HTR-8/SVneo (cell line): ENCODE results near the gene COX5B.
"Not testable (repeated sequence)": the region's sequence is repeated elsewhere in the genome, so short reads cannot be mapped to it uniquely, and the experiment has no call there.

Experiments used
- DNase-seq: peaks from one replicate; pipeline ENCODE4 v3.0.0; 2011; ENCODE audit warnings: low spot score, mixed read lengths; ENCODE audit not compliant: insufficient read length
- FAIRE-seq: peaks from 2 replicates; lab custom pipeline; 2011; peaks lifted over from hg19 to GRCh38; lab: Jason Lieb, UNC

Gene COX5B, protein sequence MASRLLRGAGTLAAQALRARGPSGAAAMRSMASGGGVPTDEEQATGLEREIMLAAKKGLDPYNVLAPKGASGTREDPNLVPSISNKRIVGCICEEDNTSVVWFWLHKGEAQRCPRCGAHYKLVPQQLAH

DNA sequence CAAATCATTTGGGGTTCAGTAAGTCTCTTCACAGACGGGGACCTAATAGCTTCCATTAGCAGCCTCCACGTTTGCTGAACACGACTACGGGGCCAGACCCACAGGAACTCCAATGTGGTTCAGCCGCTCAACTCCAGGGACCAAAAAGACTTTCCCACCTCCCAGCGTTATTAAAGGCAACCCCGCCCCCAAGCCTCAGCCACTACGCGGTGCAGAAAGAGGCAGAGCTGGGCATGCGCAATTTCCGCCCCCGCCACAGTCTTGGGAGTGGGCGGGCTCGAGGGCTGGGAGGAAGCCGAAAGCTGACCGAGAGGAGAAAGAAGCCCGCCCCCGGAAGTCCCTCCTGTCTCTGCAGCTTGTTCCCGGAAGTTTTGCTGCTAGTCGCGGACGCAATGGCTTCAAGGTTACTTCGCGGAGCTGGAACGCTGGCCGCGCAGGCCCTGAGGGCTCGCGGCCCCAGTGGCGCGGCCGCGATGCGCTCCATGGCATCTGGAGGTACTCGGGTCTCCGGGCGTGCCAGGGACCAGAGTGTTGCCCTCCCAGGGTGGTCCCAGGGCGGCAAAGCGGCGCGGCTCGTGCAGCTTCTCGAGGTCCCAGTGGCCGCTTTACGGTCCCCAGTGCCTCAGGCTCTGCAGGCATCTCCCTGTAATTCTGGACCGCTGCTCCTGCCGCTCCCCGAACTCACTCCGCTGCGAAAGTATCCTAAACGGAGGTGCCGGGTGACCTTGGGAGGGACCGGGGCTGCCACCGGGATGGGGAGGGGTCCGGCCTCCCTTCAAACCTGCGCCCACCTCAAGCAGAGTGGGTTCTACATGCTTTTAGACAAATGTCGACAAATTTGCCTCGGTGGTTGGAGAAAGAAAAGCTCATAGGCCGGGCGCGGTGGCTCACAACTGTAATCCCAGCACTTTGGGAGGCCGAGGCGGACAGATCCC is at the start of gene COX5B:
TSS of gene COX5B (plus strand) at position 368 of the 935 bp plus-strand sequence. CDS start at position 393, 25 bp downstream.
- FAIRE-seq (peak; percentile 91), DNase-seq (peak; percentile 100)

DNA sequence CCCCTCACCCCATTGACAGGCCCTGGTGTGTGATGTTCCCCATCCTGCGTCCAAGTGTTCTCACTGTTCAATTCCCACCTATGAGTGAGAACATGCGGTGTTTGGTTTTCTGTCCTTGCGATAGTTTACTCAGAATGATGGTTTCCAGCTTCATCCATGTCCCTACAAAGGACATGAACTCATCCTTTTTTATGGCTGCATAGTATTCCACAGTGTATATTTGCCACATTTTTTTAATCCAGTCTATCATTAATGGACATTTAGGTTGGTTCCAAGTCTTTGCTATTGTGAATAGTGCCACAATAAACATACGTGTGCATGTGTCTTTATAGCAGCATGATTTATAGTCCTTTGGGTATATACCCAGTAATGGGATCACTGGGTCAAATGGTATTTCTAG is 49.7 kb upstream of the COX5B start:
- not testable (repeated sequence) for FAIRE-seq, DNase-seq

DNA sequence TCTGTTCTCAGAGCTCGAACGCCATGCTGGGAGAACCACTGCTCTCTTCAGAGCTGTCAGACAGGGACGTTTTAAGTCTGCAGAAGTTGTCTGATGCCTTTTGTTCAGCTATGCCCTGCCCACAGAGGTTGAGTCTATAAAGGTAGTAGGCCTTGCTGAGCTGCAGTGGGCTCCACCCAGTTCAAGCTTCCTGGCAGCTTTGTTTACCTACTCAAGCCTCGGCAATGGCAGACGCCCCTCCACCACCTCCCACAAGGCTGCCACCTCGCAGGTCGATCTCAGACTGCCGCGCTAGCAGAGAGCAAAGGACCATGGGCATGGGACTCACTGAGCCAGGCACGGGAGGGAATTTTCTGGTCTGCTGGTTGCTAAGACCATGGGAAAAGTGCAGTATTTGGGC is 44.3 kb upstream of the COX5B start:
- not testable (repeated sequence) for FAIRE-seq

DNA sequence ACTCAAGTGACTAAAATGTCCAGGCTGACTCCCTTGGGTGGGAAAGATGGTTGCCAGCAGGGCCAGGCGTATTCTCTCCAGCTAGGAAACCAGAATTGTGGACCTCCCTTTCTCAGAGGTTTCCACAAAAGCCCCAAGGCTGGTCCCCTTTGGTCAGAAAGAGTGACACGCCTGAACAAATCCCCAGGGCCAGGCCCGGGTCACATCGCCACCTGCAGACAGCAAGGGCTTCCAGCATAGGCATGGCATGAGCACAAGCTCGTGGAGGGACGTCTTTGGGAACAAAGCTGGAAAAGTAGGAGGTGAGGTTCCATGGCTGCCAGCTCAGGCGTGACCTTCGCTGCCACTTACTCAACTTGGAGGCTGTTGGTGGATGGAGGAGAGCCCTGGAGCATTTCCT is 40.8 kb upstream of the COX5B start:
- not testable (repeated sequence) for FAIRE-seq, DNase-seq

More for the DNA sequence above, 44.3 kb upstream of the COX5B start:
- not testable (repeated sequence) for DNase-seq

DNA sequence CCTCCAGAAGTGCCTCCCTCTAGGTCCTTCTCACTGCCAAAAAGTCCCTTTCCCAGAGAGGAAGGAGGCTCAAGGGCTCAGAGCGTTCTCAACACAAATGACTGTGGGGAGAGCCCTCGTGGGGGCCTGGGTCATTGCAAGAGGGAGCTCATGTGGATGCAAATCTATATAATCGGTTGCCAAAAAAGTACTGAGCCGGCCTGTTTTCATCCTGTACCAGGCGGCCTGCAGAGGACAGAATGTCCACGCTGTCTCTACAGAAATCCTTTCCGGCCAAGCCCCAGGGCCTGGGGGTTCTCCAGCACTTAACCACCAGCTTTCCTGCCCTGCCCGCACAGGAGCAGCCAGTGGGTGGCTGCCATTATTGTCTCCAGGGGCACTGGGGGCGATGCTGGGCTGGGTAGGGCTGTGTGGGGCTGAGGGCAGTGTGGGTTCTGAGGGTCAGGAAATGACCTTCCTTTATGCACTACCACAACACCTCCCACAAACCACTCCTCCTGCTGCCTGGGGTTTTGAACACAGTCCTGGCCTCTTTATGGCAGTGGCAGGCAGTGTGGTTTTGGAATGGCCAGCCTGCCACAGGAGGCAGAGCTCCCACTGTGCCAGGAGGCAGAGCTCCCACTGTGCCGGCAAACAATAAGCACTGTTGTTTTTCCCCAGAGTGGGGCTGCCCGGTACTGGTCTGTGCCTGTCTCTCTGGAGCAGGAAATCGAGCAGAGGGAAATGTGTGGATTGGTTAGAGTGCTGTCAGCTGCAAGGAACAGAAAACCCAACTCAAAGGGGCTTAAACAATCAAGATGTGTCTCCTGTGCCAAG is 40.1 kb upstream of the COX5B start:
- DNase-seq, FAIRE-seq: not testable (repeated sequence)

DNA sequence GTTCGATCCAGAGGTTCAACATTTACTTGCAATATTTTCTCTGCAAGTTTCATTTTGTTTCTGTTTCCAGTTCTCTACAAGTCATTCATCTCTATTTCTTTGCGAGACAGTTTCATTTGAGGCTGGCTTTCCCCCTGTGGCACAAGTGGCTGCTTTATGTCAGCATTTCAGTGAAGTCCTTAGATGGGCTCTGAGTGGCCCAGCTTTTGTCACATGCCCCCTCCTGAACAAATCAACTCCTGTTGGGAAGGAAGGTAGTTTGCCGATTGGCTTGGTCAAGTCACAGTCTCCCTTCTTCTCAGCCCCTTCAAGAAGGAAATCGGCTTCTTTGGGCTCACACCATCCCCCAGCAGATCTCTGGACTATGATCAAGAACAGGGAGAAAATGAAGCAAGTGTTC is 37.1 kb upstream of the COX5B start:
- not testable (repeated sequence) for FAIRE-seq, DNase-seq

DNA sequence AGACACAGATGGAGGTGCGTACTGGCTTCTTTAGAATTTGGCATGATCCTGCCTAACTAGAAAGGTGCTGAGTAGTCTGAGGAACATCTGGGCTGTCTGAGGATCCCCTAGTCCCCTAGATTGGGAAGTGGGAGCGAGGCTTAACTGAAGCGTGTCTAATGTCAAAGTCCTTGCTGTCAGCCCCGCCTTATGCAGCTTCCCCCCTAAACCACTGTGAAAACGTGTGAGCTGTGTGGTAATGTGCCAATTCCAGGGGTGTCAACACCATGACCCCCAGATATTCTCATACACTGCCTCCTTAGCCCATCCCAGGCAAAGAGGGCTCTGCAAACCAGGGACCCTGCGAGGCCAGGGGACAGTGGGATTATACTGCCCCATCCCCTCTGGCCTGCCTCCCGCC is 34.0 kb upstream of the COX5B start:
- not testable (repeated sequence) for FAIRE-seq

DNA sequence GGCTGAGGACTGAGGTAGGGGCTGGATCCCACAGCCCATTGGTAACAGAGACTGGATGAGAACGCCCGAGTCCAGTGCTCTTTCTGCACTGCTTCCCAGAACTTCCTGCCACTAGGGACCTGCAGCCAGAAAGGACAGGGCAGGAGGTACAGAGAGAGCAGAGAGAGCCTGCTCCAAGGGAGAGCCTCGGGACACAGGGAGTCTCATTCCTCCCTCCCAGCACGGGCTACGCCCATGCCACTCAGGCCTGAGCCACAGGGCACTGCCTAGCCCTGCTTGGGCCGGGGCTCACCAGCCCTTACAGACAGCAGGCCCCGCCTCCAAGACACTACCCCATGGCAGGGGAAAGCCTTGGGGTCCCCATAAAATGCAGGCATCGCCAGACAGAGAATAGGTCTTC is 30.1 kb upstream of the COX5B start:
- FAIRE-seq, DNase-seq: not testable (repeated sequence)

More for the DNA sequence above, 34.0 kb upstream of the COX5B start:
- DNase-seq: not testable (repeated sequence)

DNA sequence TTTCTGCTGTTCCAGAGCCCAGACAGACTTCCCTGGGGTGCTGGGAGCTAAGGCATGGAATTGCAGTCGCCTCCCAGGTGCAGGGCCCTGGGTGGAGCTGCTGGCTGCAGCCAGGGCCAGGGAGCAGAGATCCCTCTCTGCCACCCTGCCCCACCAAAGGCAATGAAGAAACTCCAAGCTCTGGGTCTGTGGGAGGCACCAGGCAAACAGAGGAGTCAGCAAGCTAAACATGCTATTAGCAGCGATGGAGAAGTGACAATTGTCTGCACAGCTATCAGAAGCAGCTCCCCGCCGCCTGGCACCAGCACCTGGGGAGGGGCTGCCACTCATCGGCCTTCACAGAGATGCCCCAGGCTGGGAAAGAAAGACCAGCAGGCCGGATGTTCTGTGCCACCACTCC is 28.0 kb upstream of the COX5B start:
- FAIRE-seq (no peak), DNase-seq (no peak)

DNA sequence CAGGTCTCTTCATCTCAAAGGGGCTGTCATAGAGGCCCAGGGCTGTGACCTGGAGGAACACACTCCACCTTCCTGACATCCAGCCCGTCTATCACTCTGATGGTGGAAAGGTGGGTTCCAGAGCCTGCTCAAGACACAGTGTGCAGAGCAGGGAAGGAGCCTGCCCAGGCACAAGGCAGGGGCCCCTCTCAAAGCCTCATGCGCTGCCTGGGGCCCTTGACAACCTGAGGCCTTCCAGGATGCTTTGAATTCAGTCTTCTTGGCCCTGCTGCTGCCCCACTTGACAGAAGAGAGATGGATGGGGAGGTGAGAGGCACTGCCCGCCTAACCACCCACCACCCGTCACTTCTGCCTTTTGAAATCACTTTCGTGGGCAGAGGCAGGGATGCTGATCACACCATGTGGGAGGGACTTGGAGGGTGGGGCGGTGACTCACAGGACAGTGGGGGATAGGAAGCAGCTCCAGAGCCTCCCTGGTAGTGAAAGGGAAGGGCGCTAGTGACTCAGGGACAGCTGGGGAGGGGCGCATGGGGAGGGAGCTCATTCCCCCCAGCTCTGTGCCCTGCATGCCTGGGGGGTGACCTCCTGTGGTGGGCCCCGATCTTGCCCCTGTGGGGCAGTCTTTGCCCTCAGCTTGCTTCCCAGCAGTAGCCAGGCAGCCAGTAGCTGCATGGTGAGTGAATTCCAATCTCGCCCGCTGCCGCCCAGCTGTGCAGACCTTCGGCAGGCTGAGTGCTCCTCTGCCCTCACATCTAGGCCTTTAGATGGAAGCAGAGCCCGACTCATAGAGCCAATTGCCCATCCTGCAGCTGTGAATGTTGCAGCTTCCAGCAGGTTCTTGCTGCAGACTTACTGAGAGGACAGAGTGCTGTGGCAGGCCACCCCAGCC is 26.7 kb upstream of the COX5B start:
- FAIRE-seq: peak; percentile 86

DNA sequence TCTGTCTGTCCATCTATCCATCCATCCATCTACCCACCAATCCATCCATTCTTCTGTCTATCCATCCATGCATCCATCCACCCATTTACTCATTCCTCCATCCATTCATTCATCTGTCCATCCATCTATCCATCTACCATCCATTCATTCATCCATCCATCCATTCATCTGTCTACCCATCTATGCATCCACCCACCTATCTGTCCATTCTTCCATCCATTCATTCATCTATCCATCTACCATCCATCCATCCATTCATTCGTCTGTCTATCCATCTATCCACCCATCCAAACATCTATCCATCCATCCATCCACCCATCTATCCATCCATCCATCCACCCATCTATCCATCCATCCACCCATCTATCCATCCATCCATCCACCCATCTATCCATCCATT is 25.4 kb upstream of the COX5B start:
- not testable (repeated sequence) for DNase-seq, FAIRE-seq

More for the DNA sequence above, 26.7 kb upstream of the COX5B start:
- DNase-seq: not testable (repeated sequence)

DNA sequence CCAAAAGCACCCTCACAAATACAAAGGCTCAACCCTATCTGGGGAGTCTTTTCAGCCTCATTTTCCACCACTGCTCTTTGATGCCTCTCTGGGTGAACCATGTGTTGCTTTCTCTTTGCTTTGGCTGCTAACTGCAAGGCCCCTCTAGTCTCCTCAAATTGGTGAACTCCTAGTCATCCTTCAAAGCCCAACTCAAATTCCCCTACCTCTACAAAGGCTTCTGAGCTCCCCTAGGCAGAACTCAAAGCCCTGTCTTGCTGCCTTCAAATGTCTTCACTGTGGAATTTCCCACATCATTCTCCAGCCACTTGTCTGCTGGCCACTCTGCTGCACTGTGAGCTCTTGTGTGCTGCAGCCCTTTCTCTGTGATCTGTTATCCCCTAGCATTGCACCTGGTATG is 22.9 kb upstream of the COX5B start:
- DNase-seq, FAIRE-seq: not testable (repeated sequence)

DNA sequence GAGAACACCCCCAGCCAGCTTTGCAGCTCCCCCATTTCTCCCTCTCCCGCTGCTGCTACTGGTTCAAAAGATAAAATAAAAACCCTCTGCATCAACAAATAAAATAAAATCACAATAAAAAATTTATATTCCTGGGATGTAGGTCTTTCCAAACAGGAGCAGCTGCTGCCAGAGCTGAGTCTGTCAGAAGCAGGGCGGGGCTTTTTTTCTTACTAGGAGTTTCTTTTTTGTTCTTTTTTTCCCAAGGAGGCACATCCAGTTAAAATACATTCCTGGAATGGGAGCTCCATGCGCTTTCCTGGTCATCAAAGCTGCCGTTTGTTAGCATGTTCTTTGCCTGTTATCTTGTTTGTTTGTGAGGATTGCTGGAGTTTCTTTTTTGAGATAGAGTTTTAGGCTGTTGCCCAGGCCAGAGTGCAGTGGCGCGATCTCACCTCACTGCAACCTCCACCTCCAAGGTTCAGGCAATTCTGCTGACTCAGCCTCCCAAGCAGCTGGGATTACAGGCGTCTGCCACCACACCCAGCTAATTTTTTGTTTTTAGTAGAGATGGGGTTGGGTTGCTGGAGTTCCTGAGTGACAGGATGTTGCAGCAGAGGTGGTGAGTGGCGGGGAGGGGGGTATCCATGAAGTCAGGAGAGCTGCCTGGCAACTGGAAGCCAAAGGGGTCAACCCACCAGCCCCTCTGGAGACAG is 20.4 kb upstream of the COX5B start:
- not testable (repeated sequence) for FAIRE-seq, DNase-seq

DNA sequence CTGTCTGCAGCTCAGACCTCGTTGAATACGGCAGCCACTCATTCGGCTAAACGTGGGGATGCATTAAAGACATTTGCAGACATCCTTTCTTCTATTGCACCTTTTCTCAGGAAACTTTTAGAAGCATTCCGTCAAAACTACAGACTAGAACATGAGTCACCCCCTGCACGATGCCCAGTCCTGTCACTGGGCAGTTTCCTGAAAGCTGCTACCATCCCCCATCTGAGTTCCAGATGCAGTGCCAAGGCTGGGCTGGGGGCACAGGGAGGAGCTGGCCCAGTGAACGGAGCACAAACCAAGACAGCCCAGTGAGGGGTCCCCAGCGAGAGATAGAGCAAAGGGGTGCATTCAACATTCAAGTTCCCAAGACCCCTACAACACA is 19.8 kb upstream of the COX5B start:
- not testable (repeated sequence) for DNase-seq, FAIRE-seq

DNA sequence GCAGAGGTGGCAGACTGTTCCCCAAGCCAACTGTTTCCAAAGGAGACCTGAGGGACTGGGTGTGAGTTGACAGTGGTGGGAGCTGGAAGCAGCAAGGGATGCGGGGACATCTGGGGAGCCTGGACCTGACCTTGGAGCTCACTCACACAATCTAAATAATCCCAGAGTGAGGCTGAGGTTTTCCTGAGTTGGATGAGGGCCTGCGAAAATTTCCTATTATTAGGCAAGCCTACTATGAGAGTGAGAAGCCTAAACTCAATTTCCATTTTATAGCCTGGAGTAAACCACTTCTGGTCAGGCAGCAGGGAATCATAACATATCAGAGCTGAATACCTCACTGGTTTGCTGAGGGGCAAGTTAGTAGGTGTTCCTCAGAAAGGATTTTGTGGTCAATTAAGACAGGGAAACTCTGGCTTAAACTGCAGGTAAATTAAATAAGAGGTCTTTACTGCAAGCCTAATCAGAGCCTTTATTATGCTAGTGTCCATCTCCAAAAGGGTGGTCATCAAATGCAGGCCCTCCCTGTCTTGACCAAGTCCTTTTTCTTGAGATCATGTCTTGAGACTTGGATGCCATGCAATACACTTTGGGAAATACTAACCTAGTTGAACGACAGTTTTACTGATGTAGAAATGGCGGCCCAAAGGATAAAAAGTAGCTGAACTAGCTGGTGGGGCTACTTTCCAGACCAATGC is 1.7 kb upstream of the COX5B start:
- no peak for DNase-seq
- no peak for FAIRE-seq

DNA sequence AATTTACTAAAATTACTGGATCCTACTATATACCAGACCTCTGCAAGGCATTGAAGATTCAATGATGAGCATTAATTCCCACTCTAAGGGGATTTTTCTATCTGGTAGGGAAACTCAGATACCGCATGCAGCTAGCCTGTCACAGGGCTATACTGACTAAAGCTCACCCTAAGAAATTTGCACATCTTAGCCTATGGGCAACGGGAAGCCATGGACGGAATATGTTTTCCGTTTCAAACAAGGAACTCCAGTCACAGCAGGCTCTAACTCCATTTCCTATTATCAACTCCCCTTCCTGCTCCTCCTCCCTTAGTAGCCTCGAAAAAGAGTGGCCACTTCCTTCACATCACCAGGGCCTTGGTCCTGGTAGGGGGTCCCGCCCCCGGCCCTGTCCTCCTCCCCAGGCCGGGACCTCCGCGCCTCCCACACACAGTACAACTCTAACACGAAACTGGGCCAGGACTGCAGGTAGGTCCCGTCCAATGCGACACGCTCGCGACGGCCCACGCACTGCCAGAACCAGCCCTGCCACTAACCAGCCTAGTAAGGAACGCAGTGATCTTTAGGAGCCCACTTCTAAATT is 659 bp upstream of the COX5B start:
- DNase-seq: no peak
- FAIRE-seq: no peak

DNA sequence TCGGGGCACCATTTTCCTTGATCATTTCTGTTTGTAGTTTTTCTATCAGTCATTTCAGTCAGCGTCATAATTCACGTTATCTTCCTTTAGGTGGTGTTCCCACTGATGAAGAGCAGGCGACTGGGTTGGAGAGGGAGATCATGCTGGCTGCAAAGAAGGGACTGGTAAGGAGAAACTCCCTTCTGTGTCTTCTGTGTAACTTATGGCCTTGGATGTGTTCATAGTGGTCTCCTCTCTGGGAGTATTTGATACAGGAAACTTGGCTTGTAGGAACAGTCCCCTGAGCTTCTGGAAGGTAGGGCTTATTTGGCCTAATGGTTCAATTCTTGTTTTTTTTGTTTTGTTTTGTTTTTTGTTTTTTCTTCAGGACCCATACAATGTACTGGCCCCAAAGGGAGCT is 1.1 kb downstream of the COX5B start:
- FAIRE-seq (no peak), DNase-seq (no peak)

DNA sequence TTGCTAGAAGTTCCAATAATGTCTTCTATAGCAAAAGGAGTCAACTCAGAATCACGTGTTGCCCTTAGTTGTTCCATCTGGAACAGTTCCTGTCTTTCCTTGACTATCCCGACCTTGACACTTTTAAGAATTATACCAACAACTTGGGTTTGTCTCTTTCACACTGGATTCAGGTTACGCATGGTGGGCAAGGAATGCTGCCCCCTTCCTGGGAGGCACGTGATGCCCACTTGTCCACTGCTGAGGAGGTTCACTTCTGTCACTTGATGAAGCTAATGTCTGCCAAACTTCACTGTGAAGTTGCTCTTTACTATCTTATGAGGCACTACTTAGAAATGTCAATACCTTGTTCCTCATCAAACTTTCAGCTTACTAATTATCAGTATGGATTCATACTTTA is 5.3 kb downstream of the COX5B start:
- FAIRE-seq: no peak
- no peak for DNase-seq
